SK-N-MC (cell line): ENCODE results near the gene DEGS2.

ENCODE experiments used
- EZH2 ChIP-seq: fragments of 200-600 bp; sonication (generic); IDR thresholded peaks from one replicate; pipeline ENCODE4 v1.6.1; 2017; ENCODE audit warnings: antibody characterized with exemption
- FOXP2 ChIP-seq: optimal IDR thresholded peaks from 2 replicates; pipeline ENCODE3; 2011; ENCODE audit warnings: mild to moderate bottlenecking, moderate library complexity; ENCODE audit not compliant: insufficient read depth; ENCODE audit errors: extremely low read length, control extremely low read depth
- POLR2AphosphoS5 ChIP-seq: IDR thresholded peaks from 2 replicates; pipeline ENCODE4 v1.6.1; 2012; ENCODE audit warnings: mild to moderate bottlenecking, low read depth, low read length, borderline replicate concordance

GRCh38 chr14:100201701-100202100, 42.3 kb upstream of the DEGS2 start:
- TF ChIP-seq EZH2 (no peak), POLR2AphosphoS5 (no peak), FOXP2 (no peak)
